ENCODE results near the gene CDK11B.

- TF ChIP-seq CTCF (conservative IDR thresholded peaks at IDR 0.05; ENCODE audit: low read depth in 2 of 2) (no peak), ZNF114 (CRISPR knock-in tag; IDR thresholded peaks at IDR 0.05) (no peak), EZH2 (IDR thresholded peaks at IDR 0.05; ENCODE audit: low read depth, unreplicated experiment) (no peak), POLR2AphosphoS5 (IDR thresholded peaks at IDR 0.05; ENCODE audit: low read depth) (no peak), REST (IDR thresholded peaks at IDR 0.05; ENCODE audit: unreplicated experiment) (no peak), CREB1 (CRISPR knock-in tag; IDR thresholded peaks at IDR 0.05; ENCODE audit: low read depth) (no peak), EZH2phosphoT487 (IDR thresholded peaks at IDR 0.05; ENCODE audit: unreplicated experiment) (no peak), STAT1 (IDR thresholded peaks at IDR 0.05; ENCODE audit: unreplicated experiment) (no peak), NANOG (IDR thresholded peaks at IDR 0.05; ENCODE audit: borderline replicate concordance) (no peak), ZNF331 (CRISPR knock-in tag; IDR thresholded peaks at IDR 0.05; ENCODE audit: low read depth) (no peak), ETS1 (IDR thresholded peaks at IDR 0.05) (no peak)
Measured at GRCh38 chr1:1622010-1622787, 36.6 kb downstream of the CDK11B start.
